Measurements from ENCODE around the gene RFX5. TPM values are rescaled to one million over a fixed set of nuclear protein-coding genes. Genes with fewer than 3 reads are reported as not detected.
A peak's percentile ranks its signal among the peaks of the same experiment; 100 is the strongest.

The RFX5 gene
- total and polyA plus RNA-seq, 2 of the 13 experiments (the other 11 are each of a cell fraction or from before 2014, with no cell fraction given) = 17.9 to 36.2 TPM

- TF ChIP-seq MTA3 (CRISPR knock-in tag; IDR thresholded peaks at IDR 0.05) = no peak
- no peak for TF ChIP-seq ZNF451 (CRISPR knock-in tag; IDR thresholded peaks at IDR 0.05)
- peak; percentile 91 for TF ChIP-seq ZNF770 (CRISPR knock-in tag; IDR thresholded peaks at IDR 0.05)
- 0 out of 2 replicates have a peak, but pooled peaks have one; percentile 42 for TF ChIP-seq BCL3 (CRISPR knock-in tag; IDR thresholded peaks at IDR 0.05)
- TF ChIP-seq NR2F2 (IDR thresholded peaks at IDR 0.05; ENCODE audit: borderline replicate concordance, low read depth) = peak; percentile 24; the same call in 1 of the 2 replicates
- TF ChIP-seq ZC3H4 (CRISPR knock-in tag; IDR thresholded peaks at IDR 0.05; ENCODE audit: borderline replicate concordance) = 0 out of 2 replicates have a peak, but pooled peaks have one; percentile 33
- TF ChIP-seq ZNF687 (CRISPR knock-in tag; IDR thresholded peaks at IDR 0.05) = peak; percentile 68
- TF ChIP-seq ZNF180 (CRISPR knock-in tag; IDR thresholded peaks at IDR 0.05; ENCODE audit: borderline replicate concordance, low read depth) = no peak
- TF ChIP-seq MATR3 (CRISPR knock-in tag; IDR thresholded peaks at IDR 0.05) = no peak
- TF ChIP-seq SALL1 (CRISPR knock-in tag; IDR thresholded peaks at IDR 0.05) = peak; percentile 27; the same call in 1 of the 2 replicates
- 0 out of 2 replicates have a peak, but pooled peaks have one; percentile 6 for TF ChIP-seq DMAP1 (CRISPR knock-in tag; IDR thresholded peaks at IDR 0.05)
- 0 out of 2 replicates have a peak, but pooled peaks have one; percentile 40 for TF ChIP-seq ARHGAP35 (CRISPR knock-in tag; IDR thresholded peaks at IDR 0.05; ENCODE audit: borderline replicate concordance)
- 0 out of 4 replicates have a peak, but pooled peaks have one; percentile 19 to 24 for TF ChIP-seq NR2F1 (CRISPR knock-in tag; IDR thresholded peaks at IDR 0.05)
- TF ChIP-seq LBX2 (CRISPR knock-in tag; IDR thresholded peaks at IDR 0.05; ENCODE audit: borderline replicate concordance) = no peak
- peak; percentile 56; the same call in 1 of the 2 replicates for TF ChIP-seq ZNF768 (CRISPR knock-in tag; IDR thresholded peaks at IDR 0.05)
- 0 out of 2 replicates have a peak, but pooled peaks have one; percentile 48 for TF ChIP-seq GLI4 (CRISPR knock-in tag; IDR thresholded peaks at IDR 0.05; ENCODE audit: borderline replicate concordance)
Measured at GRCh38 chr1:151327903-151328674, 19.0 kb downstream of the RFX5 start (continued).

Measured in HepG2 (cell line).